Ovary (tissue), 9 donors: Measurements from ENCODE around the gene DOC2B. TPM values are rescaled to one million over a fixed set of nuclear protein-coding genes. Genes with fewer than 3 reads are reported as not detected.

ENCODE experiments used
- DNase-seq, 5 donors: peaks; one replicate each; pipeline ENCODE4 v3.0.0-alpha.2; 2019 to 2020
- H3K27ac ChIP-seq, 2 donors: fragments of 200-600 bp; one replicate each; pipeline versions ENCODE4 v1.5.1 to v1.8.0; 2019 to 2022
- H3K27me3 ChIP-seq: fragments of 200-600 bp; one replicate; pipeline ENCODE4 v1.8.0; 2022
- H3K36me3 ChIP-seq: fragments of 200-600 bp; sonication (generic); one replicate; pipeline ENCODE4 v1.5.1; 2019
- H3K4me1 ChIP-seq: one replicate; pipeline ENCODE4 v1.8.1; 2013; ENCODE audit warnings: mild to moderate bottlenecking, moderate library complexity; ENCODE audit not compliant: insufficient read depth
- H3K4me3 ChIP-seq: fragments of 200-600 bp; sonication (generic); one replicate; pipeline ENCODE4 v1.5.1; 2017
- H3K9me3 ChIP-seq, 2 donors: fragments of 200-600 bp in 1 of 2; sonication (generic) in 1 of 2; one replicate each; pipeline versions ENCODE4 v1.5.1 to v1.8.1; 2013 to 2019; ENCODE audit warnings: mild to moderate bottlenecking in 1 of 2, moderate library complexity in 1 of 2
- CTCF ChIP-seq, 3 donors: fragments of 450-650 bp in 2 of 3; fragments of 200-600 bp in 1 of 3; IDR thresholded peaks; one replicate each; pipeline versions ENCODE4 v1.5.1 to v1.8.0; 2016 to 2022; ENCODE audit warnings: antibody characterized with exemption in 3 of 3, mild to moderate bottlenecking in 1 of 3
- EP300 ChIP-seq: sonication (generic); formaldehyde crosslinking; IDR thresholded peaks from one replicate; pipeline ENCODE4 v1.6.1; 2017; ENCODE audit warnings: antibody characterized with exemption
- POLR2A ChIP-seq: fragments of 450-650 bp; IDR thresholded peaks from one replicate; pipeline ENCODE4 v1.6.1; 2017; ENCODE audit warnings: antibody characterized with exemption, mild to moderate bottlenecking, moderate library complexity
- WGBS, 3 donors: extraction: QIAGEN DNeasy Blood & Tissue Kit in 1 of 3; methylation state at CpG; one replicate each; pipeline versions ENCODE4 v1.1.5 to v1.1.7; 2013 to 2017; 5-methylcytosine and 5-hydroxymethylcytosine counted together
- intact Hi-C, 4 donors: fragments of 100-400 bp; cut with DNase I; formaldehyde crosslinking; loops; one replicate each; pipeline versions ENCODE4 v1.11.0 to v1.15.1; 2022 to 2023
- polyA plus RNA-seq, 2 donors: library from polyadenylated mRNA; stranded (reverse); fragments of 200-250 nt in 1 of 2; fragments of 350-450 nt in 1 of 2; fragmentation: Illumina TruSeq in 1 of 2; extraction: RNeasy Lipid Tissue Mini Kit (QIAGEN cat#74804) in 1 of 2; gene quantifications; one replicate each; pipeline ENCODE4 v1.2.3, GENCODE V29; 2013 to 2014
- total RNA-seq, 7 donors: library from RNA; depleted of rRNA in 2 of 7; stranded (reverse); fragments of >200 nt in 2 of 7; fragmentation: NEBNext Ultra II Directional in 3 of 7; extraction: Animal tissue kit (Norgen Biotek cat#: 25700) in 3 of 7; gene quantifications; one replicate each; pipeline versions ENCODE4 v1.1.0 to v1.2.4, GENCODE V29; 2016 to 2023
- donor health status: DM: no; HTN: no; CAD: no; lungs with moderate emphysema.
- donor health status: DM: no; HTN: no; CAD: no.
- donor health status: Bipolar disorder and iron deficiency.
- donor health status: DM: yes; HTN: yes; CAD: no.
- donor health status: DM: no; HTN: no; CAD: no.
- donor health status: DM: yes; HTN: yes; CAD: no.

The DOC2B gene
- total and polyA plus RNA-seq, 9 donors = 0.83 to 4.5 (median 2.0) TPM

DNA sequence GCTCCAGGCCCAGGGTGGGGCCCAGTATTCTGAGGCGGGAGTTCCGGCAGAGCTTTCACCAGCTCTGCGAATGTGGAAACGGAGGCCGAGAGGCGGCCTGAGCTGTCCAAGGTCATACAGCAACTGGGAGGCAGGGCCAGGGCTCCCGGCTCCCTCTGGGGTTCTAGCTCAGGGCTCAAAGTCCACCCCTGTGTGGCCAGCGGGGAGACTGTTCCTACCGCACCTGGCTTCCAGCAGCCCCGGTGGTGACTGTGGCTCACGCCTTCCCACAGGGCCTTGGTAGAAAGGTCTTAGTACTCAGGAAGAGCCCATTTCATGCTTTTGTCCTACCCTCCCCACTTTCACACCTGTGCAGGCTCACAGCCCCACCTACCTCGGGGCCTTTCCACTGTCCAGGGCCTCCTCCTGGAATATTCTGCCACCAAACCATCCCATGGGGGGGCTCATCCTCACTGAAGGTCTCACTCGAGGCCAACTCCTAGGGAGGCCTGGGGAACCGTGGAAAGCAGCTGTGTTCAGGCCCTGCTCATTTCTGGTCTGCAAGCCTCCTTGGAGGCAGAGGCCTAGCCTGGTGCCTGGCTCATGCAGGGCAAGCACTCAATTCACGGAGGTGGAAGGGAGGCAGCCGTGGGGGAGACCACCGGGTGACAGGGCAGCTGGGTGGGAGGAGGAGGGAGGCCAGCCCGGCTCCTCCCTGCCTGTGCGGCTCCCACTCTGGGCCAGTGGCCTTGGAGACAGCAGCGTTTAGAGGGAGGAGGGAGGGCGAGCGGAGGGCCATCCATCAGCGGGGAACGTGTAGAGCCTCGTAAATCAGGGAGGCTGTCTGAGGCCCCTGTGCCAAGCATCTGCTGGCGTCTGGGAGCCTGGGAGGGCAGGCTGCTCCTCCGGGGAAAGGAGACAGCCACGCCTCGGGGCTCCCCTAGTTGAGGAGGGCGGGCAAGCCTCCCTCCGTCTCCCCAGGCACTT lies 12.7 kb upstream of the DOC2B start:
- no peaks in the 10 kb centered on the region for H3K27me3 ChIP-seq
- WGBS, 3 donors = 36 to 39% (median 36%) methylated on average over 31 of the region's 31 CpGs
- peak in 1 of 5 donors; percentile 52 for DNase-seq

GRCh38 chr17:193426-193810 lies 12.0 kb upstream of the DOC2B start:
- Histone ChIP-seq H3K4me3 (no peak overlapping the region), H3K4me1 (no peaks in the 10 kb centered on the region), H3K27me3 (no peaks in the 10 kb centered on the region), H3K9me3 (no peaks in the 10 kb centered on the region), H3K27ac (no peak overlapping the region), H3K36me3 (no peaks in the 10 kb centered on the region)
- DNase-seq = no peak
- no peak for TF ChIP-seq POLR2A
- TF ChIP-seq CTCF (IDR thresholded peaks at IDR 0.05) = no peak
- no peak for TF ChIP-seq EP300
- WGBS, 3 donors = 91 to 93% (median 92%) methylated on average over 8 of the region's 8 CpGs
- intact Hi-C loops = no loop called here

More for the DNA sequence above, 12.7 kb upstream of the DOC2B start:
- H3K27ac ChIP-seq = no peak overlapping the region
- no peaks in the 10 kb centered on the region for H3K9me3 ChIP-seq
- no peaks in the 10 kb centered on the region for H3K4me1 ChIP-seq
- intact Hi-C loops = no loop called here
- TF ChIP-seq EP300 (no peak), POLR2A (no peak), CTCF (IDR thresholded peaks at IDR 0.05) (no peak)
- no peak overlapping the region for H3K4me3 ChIP-seq
- no peaks in the 10 kb centered on the region for H3K36me3 ChIP-seq

DNA sequence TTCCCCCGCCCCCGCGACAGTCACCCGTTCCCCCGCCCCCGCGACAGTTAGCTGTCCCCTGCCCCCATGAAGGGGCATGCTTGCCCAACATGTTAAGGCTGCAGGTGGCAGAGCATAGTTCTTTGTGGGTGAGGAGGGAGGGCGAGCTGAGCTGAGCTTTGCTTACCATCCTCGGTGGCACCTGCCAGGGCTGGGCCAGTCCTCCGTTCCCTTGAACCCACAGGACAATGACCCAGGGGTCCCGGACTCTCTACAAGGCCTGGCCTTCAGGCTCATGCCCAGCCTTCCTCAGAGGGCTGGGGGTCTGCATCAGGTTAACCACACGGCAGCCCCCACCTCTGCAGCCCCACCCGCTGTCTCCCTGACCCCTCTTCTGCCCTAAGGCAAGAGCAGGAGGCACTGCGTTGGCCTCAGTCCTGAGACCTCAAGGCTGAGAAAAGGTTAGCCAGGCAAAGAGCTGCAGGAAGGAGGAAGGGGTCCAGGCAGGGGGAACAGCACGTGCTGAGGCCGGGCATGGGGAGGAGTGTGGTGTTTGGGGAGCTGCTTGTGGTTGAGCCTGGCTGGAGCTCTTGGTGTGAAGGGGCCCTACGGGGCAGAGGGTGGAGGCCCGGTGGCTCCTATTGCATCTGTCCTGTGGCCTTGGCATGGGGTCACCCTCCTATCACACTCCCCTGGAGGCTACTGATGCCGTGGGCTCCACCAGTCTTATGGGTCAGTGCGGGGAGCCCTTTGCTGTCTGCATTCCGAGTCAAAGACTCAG lies 11.4 kb upstream of the DOC2B start:
- Histone ChIP-seq H3K27me3 (no peaks in the 10 kb centered on the region), H3K9me3 (no peaks in the 10 kb centered on the region)
- WGBS, 3 donors = 74 to 81% (median 77%) methylated on average over 13 to 20 of the region's 21 CpGs

DNA sequence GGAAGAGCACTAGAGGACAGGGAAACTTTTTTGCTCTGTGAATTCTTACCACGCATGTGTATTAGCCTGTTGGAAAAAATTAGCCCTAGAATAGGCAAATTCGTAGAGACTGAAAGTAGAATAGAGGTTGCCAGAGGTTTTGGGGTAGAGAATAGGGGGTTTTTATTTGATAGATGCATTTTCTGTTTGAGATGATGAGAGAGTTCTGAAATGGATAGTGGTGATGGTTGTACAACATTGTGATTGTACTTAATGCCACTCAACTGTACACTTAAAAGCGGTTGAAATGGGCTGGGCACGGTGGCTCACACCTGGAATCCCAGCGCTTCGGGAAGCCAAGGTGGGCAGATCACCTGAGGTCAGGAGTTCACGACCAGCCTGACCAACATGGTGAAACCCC lies 8.0 kb upstream of the DOC2B start:
- H3K4me3 ChIP-seq = no peak overlapping the region
- H3K36me3 ChIP-seq = no peaks in the 10 kb centered on the region
- H3K9me3 ChIP-seq = no peaks in the 10 kb centered on the region
- intact Hi-C loops = no loop called here
- TF ChIP-seq POLR2A (no peak), CTCF (IDR thresholded peaks at IDR 0.05) (no peak)
- no peak for DNase-seq
- H3K4me1 ChIP-seq = no peaks in the 10 kb centered on the region
- H3K27ac ChIP-seq = no peak overlapping the region
- H3K27me3 ChIP-seq = no peaks in the 10 kb centered on the region
- WGBS, 3 donors = 78 to 83% (median 83%) methylated on average over 7 of the region's 7 CpGs

More for the DNA sequence above, 11.4 kb upstream of the DOC2B start:
- H3K4me3 ChIP-seq = no peak overlapping the region
- no peaks in the 10 kb centered on the region for H3K36me3 ChIP-seq
- TF ChIP-seq POLR2A (no peak), EP300 (no peak)
- H3K27ac ChIP-seq = no peak overlapping the region
- no peaks in the 10 kb centered on the region for H3K4me1 ChIP-seq
- intact Hi-C loops = no loop called here
- no peak for DNase-seq
